ENCODE measurements around the gene OR10J1.

DNA sequence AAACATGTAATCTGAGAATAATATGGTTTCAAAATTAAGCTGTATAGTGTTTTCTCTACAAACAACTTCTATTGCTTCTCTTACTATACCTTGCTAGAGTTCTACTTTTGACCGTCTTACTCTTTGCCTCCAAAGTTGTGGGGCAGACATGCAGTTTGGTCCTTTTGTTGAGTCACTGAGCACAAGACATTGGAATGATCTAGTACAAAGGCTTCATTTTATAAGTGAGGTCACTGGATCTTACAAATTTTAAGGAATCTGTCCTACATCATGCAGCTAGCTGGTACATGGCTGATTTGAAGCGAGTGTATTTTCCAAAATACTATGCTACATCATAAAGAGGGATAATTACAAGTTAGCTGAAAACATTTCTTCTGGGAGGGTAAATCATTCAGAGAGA lies 28.8 kb downstream of the OR10J1 start:
- TF ChIP-seq, protein P1, sequence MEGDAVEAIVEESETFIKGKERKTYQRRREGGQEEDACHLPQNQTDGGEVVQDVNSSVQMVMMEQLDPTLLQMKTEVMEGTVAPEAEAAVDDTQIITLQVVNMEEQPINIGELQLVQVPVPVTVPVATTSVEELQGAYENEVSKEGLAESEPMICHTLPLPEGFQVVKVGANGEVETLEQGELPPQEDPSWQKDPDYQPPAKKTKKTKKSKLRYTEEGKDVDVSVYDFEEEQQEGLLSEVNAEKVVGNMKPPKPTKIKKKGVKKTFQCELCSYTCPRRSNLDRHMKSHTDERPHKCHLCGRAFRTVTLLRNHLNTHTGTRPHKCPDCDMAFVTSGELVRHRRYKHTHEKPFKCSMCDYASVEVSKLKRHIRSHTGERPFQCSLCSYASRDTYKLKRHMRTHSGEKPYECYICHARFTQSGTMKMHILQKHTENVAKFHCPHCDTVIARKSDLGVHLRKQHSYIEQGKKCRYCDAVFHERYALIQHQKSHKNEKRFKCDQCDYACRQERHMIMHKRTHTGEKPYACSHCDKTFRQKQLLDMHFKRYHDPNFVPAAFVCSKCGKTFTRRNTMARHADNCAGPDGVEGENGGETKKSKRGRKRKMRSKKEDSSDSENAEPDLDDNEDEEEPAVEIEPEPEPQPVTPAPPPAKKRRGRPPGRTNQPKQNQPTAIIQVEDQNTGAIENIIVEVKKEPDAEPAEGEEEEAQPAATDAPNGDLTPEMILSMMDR (IDR thresholded peaks at IDR 0.05): no peak
- TF ChIP-seq POLR2A (IDR thresholded peaks at IDR 0.05) (no peak), EP300 (IDR thresholded peaks at IDR 0.05) (no peak), POLR2AphosphoS5 (IDR thresholded peaks at IDR 0.05) (no peak)

All from gastroesophageal sphincter (tissue), 3 donors.